Measurements from ENCODE around the gene C11orf21. TPM values are rescaled to one million over a fixed set of nuclear protein-coding genes. Genes with fewer than 3 reads are reported as not detected.

C11orf21 gene
- polyA plus RNA-seq, 3 donors, result 10.8 to 135 (median 13.1) TPM

DNA sequence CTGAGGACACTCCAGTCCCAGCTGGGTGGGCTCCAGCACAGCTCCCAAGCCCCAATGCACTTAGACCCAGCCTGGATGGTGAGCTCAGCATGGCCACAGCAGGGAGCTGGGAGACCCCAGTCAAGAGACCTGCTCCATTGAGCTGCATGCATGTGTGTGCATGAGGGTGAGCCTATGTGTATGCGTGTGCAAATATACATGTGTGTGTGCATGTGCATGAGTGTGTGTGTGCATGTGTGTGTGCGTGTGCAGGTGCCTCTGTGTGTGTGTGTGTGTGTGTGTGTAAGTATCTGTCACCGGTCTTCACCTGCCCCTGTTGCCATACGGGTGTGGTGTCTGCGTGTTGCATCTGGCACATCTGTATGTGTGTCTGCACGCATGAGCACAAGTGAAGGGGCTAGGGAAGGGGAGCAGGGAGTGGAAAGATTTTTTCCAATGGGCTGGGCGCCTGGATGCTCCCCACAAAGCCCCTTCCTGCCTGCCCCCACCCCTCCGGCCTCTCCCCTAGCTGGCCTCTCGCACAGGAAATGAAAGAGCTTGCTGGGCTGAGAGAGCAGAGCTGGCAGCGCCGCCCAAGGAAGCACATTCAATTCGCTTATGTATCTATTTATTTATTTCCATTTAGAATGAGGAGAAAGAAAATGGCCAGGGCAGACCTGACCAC, 4.2 kb upstream of the C11orf21 start:
- Histone ChIP-seq H3K4me1 (ENCODE audit: control insufficient read depth in 1 of 2, insufficient read depth in 2 of 2, low read length in 2 of 2) (peaks cover 53 to 64% of the 10 kb centered on the region in 2 donors), H3K27me3 (ENCODE audit: control insufficient read depth in 2 of 2, insufficient read depth in 2 of 2, low read length in 2 of 2) (no peaks in the 10 kb centered on the region), H4K20me1 (ENCODE audit: insufficient read depth, low read length) (peaks cover 70% of the 10 kb centered on the region), H3K9ac (ENCODE audit: insufficient read depth, low read length, poor library complexity, severe bottlenecking) (peak overlapping the region; percentile 33), H3K4me3 (replicated peaks in 1 of 3; ENCODE audit: low read depth in 2 of 3, low read length in 3 of 3) (peak overlapping the region; percentile 9 to 86 (median 19)), H3K36me3 (replicated peaks in 1 of 2; ENCODE audit: control insufficient read depth in 1 of 2, insufficient read depth in 2 of 2, low read length in 2 of 2) (no peaks in the 10 kb centered on the region), H3K79me2 (ENCODE audit: insufficient read depth, low read length) (peaks cover 66% of the 10 kb centered on the region), H3K9me3 (replicated peaks in 1 of 2; ENCODE audit: control insufficient read depth in 1 of 2, insufficient read depth in 1 of 2, low read length in 2 of 2) (no peaks in the 10 kb centered on the region), H3K4me2 (replicated peaks; ENCODE audit: extremely low read depth, low read length, poor library complexity, severe bottlenecking) (peak overlapping the region; percentile 99), H2AFZ (ENCODE audit: insufficient read depth, low read depth, low read length, poor library complexity, severe bottlenecking) (no peak overlapping the region), H3K27ac (ENCODE audit: low read depth in 1 of 2, low read length in 2 of 2) (peak overlapping the region in 1 of 2 donors; percentile 51)
- intact Hi-C loops (cut with micrococcal nuclease), result loop anchor here (1.0 to 10.0 kb wide), 3 partner anchors 113 to 579 kb away; partner anchors contain the start of gene CDKN1C (in 1 of the 2)
- DNase-seq, result peak in 1 of 3 donors; percentile 25
- WGBS (ENCODE audit: insufficient coverage), result 5% methylated on average over 5 of the region's 12 CpGs
- no peak for TF ChIP-seq CTCF (IDR thresholded peaks at IDR 0.05)
- peaks cover 8 to 18% of the 10 kb centered on the region in 2 donors for H3K36me3 Mint-ChIP-seq
- H3K9me3 Mint-ChIP-seq, result no peaks in the 10 kb centered on the region
- peak overlapping the region; percentile 68 to 88 for H3K4me3 Mint-ChIP-seq
- peaks cover 53% of the 10 kb centered on the region for H3K4me1 Mint-ChIP-seq
- peaks cover 0 to 2% (median 0%) of the 10 kb centered on the region in 3 donors for H3K27me3 Mint-ChIP-seq (ENCODE audit: low read depth in 3 of 3)
- peak overlapping the region in 6 of 7 donors; percentile 53 to 91 (median 80) for H3K27ac Mint-ChIP-seq

DNA sequence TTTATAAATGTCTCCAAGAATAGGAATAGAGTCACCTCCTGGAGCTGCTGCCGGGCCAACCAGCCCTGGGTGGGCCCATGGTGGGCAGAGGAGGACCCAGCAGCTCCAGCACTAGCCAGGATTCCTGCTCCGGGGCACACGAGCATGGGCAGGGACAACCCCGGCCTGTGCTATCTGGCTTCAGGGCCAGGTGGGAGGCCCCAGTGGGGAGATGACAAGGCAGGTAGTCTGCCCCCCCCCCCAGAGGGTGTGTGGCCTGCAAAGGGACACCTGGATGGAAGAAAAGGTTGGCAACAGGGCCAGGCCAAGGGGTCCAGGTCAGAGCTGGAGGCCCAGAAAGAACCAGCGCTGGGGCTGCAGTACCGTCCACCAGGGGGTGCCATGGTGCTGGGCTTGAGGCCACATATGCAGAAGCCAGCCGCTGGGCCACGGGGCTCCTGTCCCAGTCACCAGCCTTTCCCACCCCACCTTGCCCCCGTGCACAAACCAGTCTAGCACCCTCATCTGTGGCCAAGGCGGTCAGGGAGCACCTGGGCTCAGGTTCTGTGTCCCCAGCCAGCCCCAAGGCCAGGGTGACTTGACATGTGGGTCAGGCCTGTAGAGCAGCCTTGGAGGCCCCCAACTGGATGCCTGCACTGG, 3.5 kb upstream of the C11orf21 start:
- peaks cover 0 to 2% (median 0%) of the 10 kb centered on the region in 3 donors for H3K27me3 Mint-ChIP-seq (ENCODE audit: low read depth in 3 of 3)
- no peaks in the 10 kb centered on the region for H3K9me3 ChIP-seq (replicated peaks in 1 of 2; ENCODE audit: control insufficient read depth in 1 of 2, insufficient read depth in 1 of 2, low read length in 2 of 2)
- H3K79me2 ChIP-seq (ENCODE audit: insufficient read depth, low read length), result peaks cover 73% of the 10 kb centered on the region
- peak overlapping the region; percentile 9 to 86 (median 19) for H3K4me3 ChIP-seq (replicated peaks in 1 of 3; ENCODE audit: low read depth in 2 of 3, low read length in 3 of 3)
- H3K9ac ChIP-seq (ENCODE audit: insufficient read depth, low read length, poor library complexity, severe bottlenecking), result peak overlapping the region; percentile 33
- H3K4me1 ChIP-seq (ENCODE audit: control insufficient read depth in 1 of 2, insufficient read depth in 2 of 2, low read length in 2 of 2), result peaks cover 59 to 71% of the 10 kb centered on the region in 2 donors
- no peak overlapping the region for H3K27ac ChIP-seq (ENCODE audit: low read depth in 1 of 2, low read length in 2 of 2)
- peak; percentile 90 for TF ChIP-seq CTCF (IDR thresholded peaks at IDR 0.05)
- H3K36me3 Mint-ChIP-seq, result peaks cover 8 to 18% of the 10 kb centered on the region in 2 donors
- DNase-seq, result peak; percentile 71 to 80 (median 76)
- peaks cover 63% of the 10 kb centered on the region for H4K20me1 ChIP-seq (ENCODE audit: insufficient read depth, low read length)
- H3K27ac Mint-ChIP-seq, result peak overlapping the region in 2 of 7 donors; percentile 65 to 91
- peaks cover 56% of the 10 kb centered on the region for H3K4me1 Mint-ChIP-seq
- no peaks in the 10 kb centered on the region for H3K27me3 ChIP-seq (ENCODE audit: control insufficient read depth in 2 of 2, insufficient read depth in 2 of 2, low read length in 2 of 2)
- H3K9me3 Mint-ChIP-seq, result no peaks in the 10 kb centered on the region
- H2AFZ ChIP-seq (ENCODE audit: insufficient read depth, low read depth, low read length, poor library complexity, severe bottlenecking), result no peak overlapping the region
- intact Hi-C loops (cut with micrococcal nuclease), result loop anchor here (2.0 to 10.0 kb wide), 2 partner anchors 114 to 580 kb away; partner anchors contain the start of gene CDKN1C (in 1 of the 2)
- no peaks in the 10 kb centered on the region for H3K36me3 ChIP-seq (replicated peaks in 1 of 2; ENCODE audit: control insufficient read depth in 1 of 2, insufficient read depth in 2 of 2, low read length in 2 of 2)
- peak overlapping the region; percentile 68 to 96 for H3K4me3 Mint-ChIP-seq
- peak overlapping the region; percentile 99 for H3K4me2 ChIP-seq (replicated peaks; ENCODE audit: extremely low read depth, low read length, poor library complexity, severe bottlenecking)
- 12% methylated on average over 6 of the region's 10 CpGs for WGBS (ENCODE audit: insufficient coverage)

Data from CD14-positive monocyte (primary cell).